ENCODE measurements around the gene NPLOC4. TPM values are rescaled to one million over a fixed set of nuclear protein-coding genes. Genes with fewer than 3 reads are reported as not detected.

NPLOC4 gene
- total and polyA plus RNA-seq, 9 of the 15 experiments (the other 6 are each of a cell fraction or from before 2014, with no cell fraction given), result 1.5 to 116 (median 64.5) TPM

- TF ChIP-seq TBL1XR1 (IDR thresholded peaks at IDR 0.05; ENCODE audit: low read length in 2 of 2) (0 out of 4 replicates have a peak, but pooled peaks of 1 of the 2 experiments have one; percentile 2), GATAD2B (IDR thresholded peaks at IDR 0.05; ENCODE audit: borderline replicate concordance) (no peak), E2F3 (CRISPR knock-in tag; IDR thresholded peaks at IDR 0.05) (no peak), CUX1 (CRISPR knock-in tag; IDR thresholded peaks at IDR 0.05) (0 out of 2 replicates have a peak, but pooled peaks have one; percentile 8), CEBPZ (IDR thresholded peaks at IDR 0.05; ENCODE audit: borderline replicate concordance, low read depth, low read length) (no peak), FIP1L1 (IDR thresholded peaks at IDR 0.05; ENCODE audit: low read depth, low read length, poor library complexity, severe bottlenecking) (no peak), POLR2B (IDR thresholded peaks at IDR 0.05; ENCODE audit: low read depth, partially characterized antibody) (no peak), CHD2 (IDR thresholded peaks at IDR 0.05; ENCODE audit: low read depth, low read length) (no peak), NR2C2 (CRISPR knock-in tag; IDR thresholded peaks at IDR 0.05) (no peak), NR2C2 (tag; IDR thresholded peaks at IDR 0.05) (no peak), E2F6 (IDR thresholded peaks at IDR 0.05; ENCODE audit: borderline replicate concordance in 1 of 2, extremely low read depth in 1 of 2, insufficient read depth in 1 of 2, insufficient read length in 1 of 2, low read depth in 1 of 2, low read length in 1 of 2, poor library complexity in 1 of 2, severe bottlenecking in 1 of 2) (peak in 1 of 2 experiments; percentile 36), BRF1 (IDR thresholded peaks at IDR 0.05; ENCODE audit: borderline replicate concordance, extremely low read depth, insufficient read length) (no peak), NBN (IDR thresholded peaks at IDR 0.05; ENCODE audit: low read depth) (no peak), E2F1 (CRISPR knock-in tag; IDR thresholded peaks at IDR 0.05) (no peak), KAT7 (CRISPR knock-in tag; IDR thresholded peaks at IDR 0.05; ENCODE audit: borderline replicate concordance) (no peak), HNRNPL (IDR thresholded peaks at IDR 0.05; ENCODE audit: low read depth, low read length) (no peak), TSC22D4 (tag; IDR thresholded peaks at IDR 0.05) (no peak), RHOXF2B (CRISPR knock-in tag; conservative IDR thresholded peaks at IDR 0.05) (no peak)
These were observed 123.5 kb downstream of the NPLOC4 start (continued) for GRCh38 chr17:81513372-81513752.

Measured in K562 (cell line).